NCI-H2107 treated with DMSO at 0.1 percent for 48 hours (cell line): ENCODE results near the gene ELOVL5.
A peak's percentile ranks its signal among the peaks of the same experiment; 100 is the strongest.
"Not testable (repeated sequence)": the region's sequence is repeated elsewhere in the genome, so short reads cannot be mapped to it uniquely, and the experiment has no call there.

Experiments used
- DNase-seq: peaks from one replicate; lab custom pipeline; 2025; ENCODE audit not compliant: unreplicated experiment; lab: John Stamatoyannopoulos, UW

The ELOVL5 gene, protein sequence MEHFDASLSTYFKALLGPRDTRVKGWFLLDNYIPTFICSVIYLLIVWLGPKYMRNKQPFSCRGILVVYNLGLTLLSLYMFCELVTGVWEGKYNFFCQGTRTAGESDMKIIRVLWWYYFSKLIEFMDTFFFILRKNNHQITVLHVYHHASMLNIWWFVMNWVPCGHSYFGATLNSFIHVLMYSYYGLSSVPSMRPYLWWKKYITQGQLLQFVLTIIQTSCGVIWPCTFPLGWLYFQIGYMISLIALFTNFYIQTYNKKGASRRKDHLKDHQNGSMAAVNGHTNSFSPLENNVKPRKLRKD

DNA sequence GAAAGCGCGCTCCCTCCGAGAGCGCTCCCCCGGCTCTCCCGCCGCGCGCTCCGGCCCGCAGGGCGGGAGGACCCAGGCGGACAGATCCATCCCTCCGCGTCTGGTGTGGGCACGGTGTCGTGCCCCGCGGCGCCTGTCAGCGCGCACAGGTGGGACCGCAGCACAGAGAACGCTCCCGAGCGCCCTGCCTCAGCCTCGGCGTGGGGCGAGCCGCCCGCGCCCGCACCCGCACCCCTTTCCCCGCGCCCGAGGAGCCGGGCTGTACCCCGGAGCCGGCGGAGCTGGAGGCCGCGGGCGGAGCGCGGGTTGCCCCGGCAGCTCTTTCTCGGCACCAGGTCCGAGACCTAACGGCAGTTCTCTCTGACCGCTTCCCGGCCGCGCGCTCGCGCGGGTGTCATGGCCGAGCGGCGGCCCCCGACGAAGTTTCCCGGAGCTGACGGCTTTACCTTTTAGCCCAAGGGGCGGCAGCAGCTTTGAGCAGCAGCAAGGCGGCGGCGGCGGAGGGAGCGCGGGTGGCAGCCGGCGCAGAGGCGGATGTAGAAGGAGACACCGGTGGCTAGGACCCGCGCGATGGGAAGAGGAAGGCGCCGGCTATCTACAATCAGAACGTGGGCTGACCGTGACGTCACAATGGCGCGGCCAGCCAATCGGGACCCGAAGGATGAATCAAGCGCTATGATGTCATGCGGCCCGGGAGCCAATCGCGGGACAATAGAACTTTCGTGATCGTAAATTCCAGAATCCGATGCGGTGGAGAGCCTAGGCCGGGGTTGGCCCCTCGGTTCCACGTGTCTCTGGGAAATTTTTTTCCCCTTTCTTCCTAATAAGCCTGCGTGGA, at the start of gene ELOVL5:
Gene ELOVL5, minus strand, starts transcription at position 580 of the 838 bp plus-strand sequence. CDS start 53,251 bp downstream, outside the sequence.
- DNase-seq: peak; percentile 66

DNA sequence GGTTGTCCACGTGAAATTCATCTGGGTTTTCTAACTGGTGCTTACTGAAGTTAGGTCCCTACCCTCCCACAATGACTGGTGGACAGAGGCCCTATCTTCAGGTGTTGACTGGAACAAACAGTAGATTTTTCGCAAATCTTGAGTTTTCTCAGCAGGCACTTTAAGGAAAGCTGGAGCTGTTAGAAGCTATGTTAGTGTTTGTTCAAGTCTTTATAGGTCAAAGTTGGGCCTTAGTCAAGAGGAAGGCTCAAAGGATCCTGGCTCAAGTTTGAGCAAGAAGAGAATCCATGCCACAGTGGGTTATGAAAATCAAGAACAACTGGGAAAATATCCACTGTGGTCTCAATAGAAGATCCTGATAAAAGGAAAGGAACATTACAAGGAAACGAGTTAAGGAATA, 48.5 kb upstream of the ELOVL5 start:
- DNase-seq: no peak

DNA sequence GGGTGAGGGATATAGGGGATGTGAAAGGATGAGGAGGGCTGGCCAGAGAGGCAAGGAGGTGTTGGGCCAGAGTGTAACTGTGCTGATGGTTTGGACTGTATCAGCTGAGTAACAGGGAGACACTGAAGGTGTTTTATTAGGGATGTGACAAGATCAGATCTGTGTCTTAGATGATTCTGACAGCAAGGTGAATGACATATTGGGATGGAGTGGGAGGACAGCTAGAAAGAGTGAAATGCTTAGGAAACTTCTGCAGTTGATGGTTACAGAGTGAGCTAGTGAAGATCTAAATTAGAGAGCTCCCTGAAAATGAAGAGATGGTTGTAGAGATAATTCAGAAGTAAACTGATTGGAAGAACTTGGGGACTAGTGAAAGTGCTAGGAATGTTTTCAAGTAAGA, 47.2 kb upstream of the ELOVL5 start:
- DNase-seq: no peak

DNA sequence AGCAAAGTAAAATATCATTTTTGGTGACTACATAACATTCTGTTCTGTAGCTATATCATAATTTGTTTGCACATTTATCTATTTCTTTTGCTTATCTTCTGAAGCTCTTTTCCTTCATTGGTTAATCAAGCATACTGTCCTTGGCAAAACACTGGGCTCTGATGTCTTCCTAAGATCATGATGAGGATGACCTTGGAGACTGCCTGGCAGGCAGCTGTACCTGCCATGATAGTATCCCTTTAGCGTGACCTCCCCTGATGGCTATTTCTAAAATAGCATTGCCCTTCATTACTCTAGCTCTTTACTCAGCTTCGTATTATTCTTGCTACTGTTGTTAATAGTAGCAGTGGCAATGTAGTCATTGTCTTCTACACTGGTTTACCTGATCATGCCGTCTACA, 46.0 kb upstream of the ELOVL5 start:
- no peak for DNase-seq

DNA sequence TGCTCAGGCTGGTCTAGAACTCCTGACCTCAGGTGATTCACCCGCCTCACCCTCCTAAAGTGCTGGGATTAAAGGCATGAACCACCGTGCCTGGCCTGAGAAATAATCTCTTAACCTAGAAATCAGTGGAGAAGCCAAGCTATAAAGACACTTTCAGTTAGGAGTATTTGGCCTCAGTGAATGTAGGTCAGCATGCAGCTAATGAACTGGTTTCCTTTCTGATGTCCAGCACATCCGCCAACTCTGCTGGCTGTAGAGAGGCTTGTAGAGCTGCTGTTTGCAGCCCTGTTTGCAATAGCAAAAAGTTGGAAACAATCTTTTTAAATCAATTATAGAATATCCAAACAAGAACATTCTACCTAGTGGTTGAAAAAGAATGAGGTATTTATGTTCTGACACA, 42.4 kb upstream of the ELOVL5 start:
- DNase-seq: no peak

DNA sequence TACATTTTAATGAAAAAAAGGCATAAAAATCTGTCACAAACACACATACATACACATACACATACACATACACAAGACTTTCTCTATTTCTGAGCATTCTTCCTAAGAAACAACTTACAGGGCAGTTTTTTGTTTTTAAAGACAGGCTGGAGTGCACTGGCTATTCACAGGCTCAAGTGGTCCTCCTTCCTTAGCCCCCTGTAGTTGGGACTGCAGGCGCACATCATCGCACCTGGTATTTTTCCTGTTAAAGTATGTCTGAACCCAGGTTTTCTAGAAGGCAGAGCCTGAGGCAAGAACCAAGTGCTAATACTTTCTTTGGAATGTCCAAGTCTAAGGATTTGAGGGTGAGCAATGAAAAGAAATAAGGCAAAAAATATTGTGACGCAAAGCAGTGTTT, 41.3 kb upstream of the ELOVL5 start:
- no peak for DNase-seq

DNA sequence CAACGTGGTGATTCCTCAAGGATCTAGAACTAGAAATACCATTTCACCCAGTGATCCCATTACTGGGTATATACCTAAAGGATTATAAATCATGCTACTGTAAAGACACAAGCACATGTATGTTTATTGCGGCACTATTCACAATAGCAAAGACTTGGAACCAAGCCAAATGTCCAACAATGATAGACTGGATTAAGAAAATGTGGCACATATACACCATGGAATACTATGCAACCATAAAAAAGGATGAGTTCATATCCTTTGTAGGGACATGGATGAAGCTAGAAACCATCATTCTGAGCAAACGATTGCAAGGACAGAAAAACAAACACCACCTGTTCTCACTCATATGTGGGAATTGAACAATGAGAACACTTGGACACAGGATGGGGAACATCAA, 39.9 kb upstream of the ELOVL5 start:
- DNase-seq: not testable (repeated sequence)

DNA sequence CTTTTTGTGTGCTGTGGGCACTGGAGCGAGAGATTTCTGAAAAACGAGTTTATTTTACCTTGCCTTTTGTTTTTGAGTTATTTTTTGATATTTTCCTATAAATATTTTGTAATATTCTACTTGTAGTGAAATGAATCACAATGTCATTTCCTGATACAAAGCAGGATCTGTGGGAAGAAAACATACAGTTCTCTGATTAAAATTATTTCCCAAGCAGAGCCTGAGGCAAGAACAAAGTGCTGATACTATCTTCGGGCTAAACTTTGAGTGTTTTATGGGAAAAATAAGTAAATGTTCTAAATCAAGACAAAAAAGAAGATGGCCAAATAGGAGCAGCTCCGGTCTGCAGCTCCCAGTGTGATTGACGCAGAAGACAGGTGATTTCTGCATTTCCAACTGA, 33.7 kb upstream of the ELOVL5 start:
- DNase-seq: no peak

DNA sequence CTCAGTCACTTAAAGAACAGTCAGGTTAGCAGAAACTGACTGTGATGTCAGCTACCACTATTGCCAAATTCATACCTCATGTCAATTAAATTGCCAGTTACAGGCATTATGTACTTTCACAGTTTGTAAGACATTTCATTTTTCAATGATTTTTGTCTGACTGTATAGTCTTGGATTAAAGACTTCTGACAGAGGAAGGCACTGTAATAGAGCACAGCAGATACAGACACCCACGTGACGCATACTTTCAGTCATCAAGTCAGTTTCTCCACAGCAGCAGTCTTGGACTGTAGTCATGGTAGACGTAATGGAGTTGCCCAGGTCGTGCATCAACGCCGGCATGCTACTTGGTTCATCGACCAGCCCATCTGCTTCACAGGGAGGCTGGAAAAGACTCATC, 29.5 kb upstream of the ELOVL5 start:
- no peak for DNase-seq

DNA sequence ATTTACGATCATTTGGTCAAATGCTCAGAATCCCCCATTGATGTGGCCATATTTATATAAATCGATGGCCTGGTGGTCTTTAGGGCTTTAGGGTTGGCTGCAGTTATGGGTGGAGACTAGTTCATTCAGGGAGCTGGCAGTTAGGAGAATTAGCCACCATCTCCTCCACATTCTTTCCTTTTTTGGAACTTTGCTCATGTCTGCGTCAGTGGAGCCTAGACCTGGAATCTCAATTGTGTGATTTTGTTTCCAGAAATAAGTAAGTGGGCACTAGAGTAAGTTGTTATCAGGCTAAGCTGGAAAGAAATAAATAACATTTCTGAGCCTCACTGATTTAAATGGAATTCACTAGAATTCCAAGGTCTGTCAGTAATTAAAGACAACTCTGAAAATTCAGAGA, 29.0 kb upstream of the ELOVL5 start:
- no peak for DNase-seq

DNA sequence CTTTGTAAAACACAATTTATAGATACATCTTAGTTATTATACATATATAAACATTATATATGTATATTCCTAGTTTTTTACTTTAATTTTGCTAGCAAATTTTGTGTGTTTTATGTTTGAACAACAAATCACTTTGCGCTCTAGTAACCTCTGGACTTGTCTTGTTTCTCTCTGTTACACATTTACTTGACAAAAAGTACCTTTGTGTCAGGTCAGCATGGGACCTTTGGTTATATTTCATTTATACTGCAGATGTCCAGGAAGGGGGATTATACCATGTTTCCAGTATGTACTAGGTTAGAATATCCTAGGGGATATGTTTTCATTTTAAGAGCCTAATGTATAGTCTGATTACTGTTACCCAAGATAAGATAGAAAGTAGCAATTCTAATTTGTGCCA, 28.5 kb upstream of the ELOVL5 start:
- no peak for DNase-seq

DNA sequence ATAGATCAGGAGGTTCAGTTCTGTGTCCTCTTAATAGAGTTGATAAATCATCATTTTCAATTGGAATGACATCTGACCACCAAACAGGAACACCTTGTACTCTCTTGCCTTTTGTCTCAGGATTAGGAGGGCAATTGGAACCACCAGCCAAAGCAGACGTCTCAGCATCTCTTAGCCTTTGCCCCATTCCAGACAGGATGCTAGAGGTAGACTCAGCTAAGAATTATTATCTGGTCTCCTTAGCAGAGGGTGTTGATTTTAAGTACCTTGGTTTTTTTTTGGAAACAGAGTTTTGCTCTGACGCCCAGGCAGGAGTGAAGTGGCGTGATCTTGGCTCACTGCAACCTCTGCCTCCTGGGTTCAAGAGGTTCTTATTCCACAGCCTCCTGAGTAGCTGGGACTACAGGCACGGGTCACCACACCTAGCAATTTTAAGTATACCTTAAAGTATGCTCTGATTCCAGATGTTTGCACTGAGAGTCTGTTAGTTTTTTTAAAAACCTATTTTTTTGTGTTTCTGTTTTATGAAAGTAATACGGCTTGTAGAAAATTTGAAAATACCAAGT, 28.0 kb upstream of the ELOVL5 start:
- no peak for DNase-seq

DNA sequence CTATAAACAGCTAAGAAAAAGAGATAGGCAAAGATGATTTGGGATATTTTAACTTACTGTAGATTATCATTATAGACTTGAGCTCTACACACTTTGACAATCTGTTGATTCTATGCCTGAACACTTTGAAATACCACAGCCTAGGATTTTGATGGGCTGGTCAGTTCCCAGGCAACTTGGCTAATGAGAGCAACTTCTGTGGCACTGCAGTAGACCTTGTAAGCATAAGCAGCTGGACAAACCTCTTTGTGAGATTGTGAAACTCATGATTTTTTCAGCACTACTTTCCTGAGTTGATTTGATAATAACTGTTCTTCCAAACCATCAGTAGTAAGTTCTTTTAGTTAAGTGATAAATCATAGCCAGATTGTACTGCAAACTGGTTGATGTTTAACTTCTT, 27.1 kb upstream of the ELOVL5 start:
- no peak for DNase-seq

DNA sequence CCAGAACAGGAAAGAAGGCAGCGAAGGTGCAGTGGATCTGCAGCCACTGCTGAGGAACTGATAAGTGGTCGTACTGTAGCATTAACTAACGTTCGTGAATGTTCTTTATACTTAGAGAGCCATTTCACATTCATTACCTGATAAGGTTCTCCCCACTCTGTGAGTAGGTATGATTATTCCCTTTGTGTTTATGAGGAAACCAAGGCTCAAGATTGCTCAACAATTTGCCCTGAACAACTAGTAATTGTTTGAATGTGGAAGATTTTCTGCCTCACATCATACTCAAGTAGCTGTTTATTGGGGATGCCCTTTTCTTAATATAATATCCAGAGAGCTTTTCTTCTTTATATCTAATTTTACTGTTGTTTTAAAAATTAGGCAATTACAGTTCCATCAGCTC, 24.9 kb upstream of the ELOVL5 start:
- DNase-seq: no peak

DNA sequence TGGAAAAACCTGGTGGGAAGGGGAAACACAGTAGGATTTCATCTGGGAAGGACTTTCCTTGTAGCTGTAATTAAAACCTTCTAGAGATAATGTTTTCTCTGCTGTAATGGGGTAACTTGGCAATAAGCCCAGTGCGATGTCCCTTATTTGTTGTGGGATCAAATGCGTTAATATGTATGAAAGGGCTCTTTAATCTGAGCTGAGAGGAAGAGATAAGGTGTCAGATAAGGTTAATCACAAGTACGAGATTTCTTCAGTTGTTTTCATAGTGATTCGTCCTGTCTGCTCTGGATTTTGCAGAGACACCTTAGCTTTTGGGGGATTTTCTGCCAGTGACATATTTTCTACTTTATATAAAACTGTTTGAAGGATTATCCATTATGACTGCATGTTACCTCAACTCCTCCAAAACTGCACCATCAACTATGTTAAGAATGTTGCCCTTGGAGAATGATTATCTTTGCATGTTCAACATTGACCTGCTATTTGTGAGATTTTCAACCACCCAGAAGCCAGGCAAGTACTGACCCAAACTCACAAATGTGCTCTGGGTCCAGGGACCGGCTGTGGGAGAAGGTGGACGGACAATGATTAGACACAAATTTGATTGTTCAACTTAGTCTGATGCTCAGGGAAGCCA, 21.2 kb upstream of the ELOVL5 start:
- DNase-seq: no peak

DNA sequence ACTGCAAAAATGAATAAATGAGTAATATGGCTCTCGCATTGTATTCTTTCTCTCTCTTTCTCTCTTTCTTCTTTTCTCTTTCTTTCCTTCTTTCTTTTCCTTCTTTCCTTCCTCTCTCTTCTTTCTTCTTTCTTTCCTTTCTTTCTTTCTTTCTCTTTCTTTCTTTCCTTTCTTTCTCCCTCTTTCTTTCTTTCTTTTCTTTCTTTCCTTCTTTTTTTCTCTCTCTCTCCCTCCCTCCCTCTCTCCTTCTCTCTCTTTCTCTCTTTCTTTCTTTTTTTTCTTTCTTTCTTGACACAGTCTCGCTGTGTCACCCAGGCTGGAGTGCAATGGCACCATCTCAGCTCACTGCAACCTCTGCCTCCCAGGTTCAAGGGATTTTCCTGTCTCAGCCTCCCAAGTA, 20.3 kb upstream of the ELOVL5 start:
- no peak for DNase-seq

DNA sequence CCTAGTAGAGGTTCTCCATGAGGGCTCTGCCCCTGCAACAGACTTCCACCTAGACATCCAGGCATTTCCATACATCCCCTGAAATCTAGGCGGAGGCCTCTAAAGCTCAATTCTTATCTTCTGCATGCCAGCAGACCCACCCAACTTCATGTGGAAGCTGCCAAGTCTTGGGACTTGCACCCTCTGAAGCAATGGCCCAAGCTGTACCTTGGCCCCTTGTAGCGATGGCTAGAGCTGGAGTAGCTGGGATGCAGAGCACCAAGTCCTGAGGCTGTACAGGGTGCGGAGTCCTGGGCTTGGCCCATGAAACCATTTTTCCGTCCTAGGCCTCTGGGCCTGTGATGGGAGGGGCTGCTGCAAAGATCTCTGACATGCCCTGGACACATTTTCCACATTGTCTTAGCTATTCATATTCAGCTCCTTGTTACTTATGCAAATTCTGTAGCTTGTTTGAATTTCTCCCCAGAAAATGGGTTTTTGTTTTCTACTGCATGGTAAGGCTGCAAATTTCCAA, 17.4 kb upstream of the ELOVL5 start:
- DNase-seq: no peak

DNA sequence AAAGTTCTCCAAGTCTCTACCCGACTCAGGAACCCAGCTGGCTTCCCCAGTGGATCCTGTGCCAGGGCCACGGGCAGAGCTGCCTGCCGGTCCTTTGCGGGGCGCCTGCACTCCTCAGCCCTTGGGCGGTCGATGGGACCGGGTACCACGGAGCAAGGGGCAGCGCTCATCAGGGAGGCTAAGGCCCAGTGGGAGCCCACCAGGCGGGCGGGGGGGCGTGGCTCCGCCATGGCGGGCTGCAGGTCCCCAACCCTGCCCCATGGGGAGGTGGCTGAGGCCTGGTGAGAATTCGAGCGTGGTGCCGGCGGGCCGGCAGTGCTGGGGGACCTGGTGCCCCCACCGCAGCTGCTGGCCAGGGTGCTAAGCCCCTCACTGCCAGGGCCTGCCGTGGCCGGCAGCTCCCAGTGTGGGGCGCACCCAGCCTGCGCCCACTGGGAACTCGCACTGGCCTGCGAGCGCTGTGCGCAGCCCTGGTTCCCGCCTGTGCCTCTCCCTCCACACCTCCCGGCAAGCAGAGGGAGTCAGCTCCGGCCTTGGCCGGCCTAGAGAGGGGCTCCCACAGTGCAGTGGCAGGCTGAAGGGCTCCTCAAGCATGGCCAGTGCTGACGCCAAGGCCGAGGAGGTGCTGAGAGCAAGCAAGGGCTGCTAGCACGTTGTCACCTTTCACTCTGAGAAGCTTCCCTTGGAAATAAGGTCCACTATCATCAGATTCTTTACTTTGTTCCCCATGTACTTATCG, 14.8 kb upstream of the ELOVL5 start:
- DNase-seq: no peak

DNA sequence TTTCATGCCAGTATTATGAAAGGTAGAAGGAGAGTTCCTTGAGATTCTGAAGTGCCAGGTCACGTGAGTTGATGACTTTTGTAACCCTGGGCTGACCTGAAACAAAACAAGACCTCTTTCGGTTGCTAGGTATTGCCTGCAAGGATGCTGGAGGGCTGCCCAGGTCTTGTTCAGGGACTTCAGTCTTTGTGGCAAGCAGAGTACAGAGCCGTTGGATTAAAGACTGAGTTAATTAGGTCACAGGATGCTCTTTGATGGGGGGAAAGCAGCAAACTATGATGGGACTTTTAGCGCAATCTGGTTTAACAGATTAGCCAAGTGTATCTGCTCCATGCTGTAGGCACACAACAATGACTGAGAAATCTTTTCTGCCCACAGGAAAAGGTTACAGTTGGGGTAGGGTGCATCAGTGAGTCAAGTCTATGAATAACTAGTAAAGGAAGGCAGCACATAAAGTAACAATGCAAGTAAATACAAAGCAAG, 12.8 kb upstream of the ELOVL5 start:
- no peak for DNase-seq

DNA sequence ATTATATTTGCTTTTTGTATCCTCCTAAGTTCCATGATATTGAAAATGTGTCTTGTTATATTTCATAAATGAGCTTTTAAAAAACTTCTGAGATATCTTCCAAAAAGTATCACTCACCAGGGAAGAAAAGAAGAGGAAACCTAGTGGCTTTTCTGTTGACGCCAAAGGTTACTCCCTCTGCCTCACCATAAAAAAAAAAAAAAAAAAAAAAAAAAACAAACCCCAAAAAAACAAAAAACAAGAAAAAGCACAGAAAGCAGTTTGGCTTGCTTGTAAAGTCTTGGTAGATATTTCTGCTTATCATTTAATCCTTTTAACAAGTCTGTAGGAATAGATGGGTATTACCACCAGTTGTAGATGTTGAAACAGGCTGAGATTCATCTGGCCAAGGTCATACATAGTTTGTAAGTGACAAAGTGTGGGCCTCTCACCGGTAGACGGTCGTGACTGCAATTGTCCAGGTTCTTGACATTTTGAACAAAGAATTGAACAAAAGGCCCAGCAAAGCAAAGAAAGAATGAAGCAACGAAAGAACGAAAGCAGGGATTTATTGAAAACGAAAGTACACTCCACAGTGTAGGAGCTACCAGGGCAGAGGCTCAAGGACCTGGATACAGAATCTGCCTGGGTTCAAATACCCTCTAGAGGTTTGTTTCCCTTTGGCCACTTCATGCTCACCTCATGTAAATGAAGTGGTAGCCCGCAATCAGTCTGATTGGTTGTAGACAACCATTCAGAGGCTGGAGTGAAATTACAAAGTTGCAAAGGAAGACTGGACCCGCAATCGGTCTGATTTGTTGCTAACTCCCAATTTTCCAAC, 11.6 kb upstream of the ELOVL5 start:
- no peak for DNase-seq
